HEK293 (cell line): ENCODE results near the gene COPB1.

Experiments
- BCL11B ChIP-seq: fragments of 450-650 bp; formaldehyde crosslinking; IDR thresholded peaks from 2 replicates; pipeline ENCODE4 v1.5.1; 2016; ENCODE audit warnings: low read depth, missing biosample characterization, missing genetic modification characterization
- WT1 ChIP-seq: fragments of 450-650 bp; formaldehyde crosslinking; IDR thresholded peaks from 2 replicates; pipeline ENCODE4 v1.5.1; 2016; ENCODE audit warnings: missing biosample characterization, missing genetic modification characterization
- ZBTB20 ChIP-seq: fragments of 450-650 bp; formaldehyde crosslinking; IDR thresholded peaks from 2 replicates; pipeline ENCODE4 v1.5.1; 2016; ENCODE audit warnings: missing biosample characterization, missing genetic modification characterization
- ZNF114 ChIP-seq: fragments of 450-650 bp; formaldehyde crosslinking; IDR thresholded peaks from 2 replicates; pipeline ENCODE4 v1.5.0; 2017; ENCODE audit warnings: missing biosample characterization, missing genetic modification characterization
- ZNF266 ChIP-seq: fragments of 450-650 bp; formaldehyde crosslinking; IDR thresholded peaks from 2 replicates; pipeline ENCODE4 v1.5.1; 2016; ENCODE audit warnings: missing biosample characterization, missing genetic modification characterization, low read depth
- ZNF433 ChIP-seq: fragments of 450-650 bp; formaldehyde crosslinking; IDR thresholded peaks from 2 replicates; pipeline ENCODE4 v1.5.1; 2016; ENCODE audit warnings: missing biosample characterization, missing genetic modification characterization, low read depth
- TF ChIP-seq, protein P1 (sequence below): fragments of 450-650 bp; formaldehyde crosslinking; IDR thresholded peaks from 2 replicates; pipeline ENCODE4 v1.5.1; 2016; ENCODE audit warnings: missing biosample characterization, missing genetic modification characterization
- TF ChIP-seq, protein P2 (sequence below): fragments of 450-650 bp; formaldehyde crosslinking; IDR thresholded peaks from 2 replicates; pipeline ENCODE4 v1.5.1; 2016; ENCODE audit warnings: missing biosample characterization, missing genetic modification characterization, borderline replicate concordance

DNA sequence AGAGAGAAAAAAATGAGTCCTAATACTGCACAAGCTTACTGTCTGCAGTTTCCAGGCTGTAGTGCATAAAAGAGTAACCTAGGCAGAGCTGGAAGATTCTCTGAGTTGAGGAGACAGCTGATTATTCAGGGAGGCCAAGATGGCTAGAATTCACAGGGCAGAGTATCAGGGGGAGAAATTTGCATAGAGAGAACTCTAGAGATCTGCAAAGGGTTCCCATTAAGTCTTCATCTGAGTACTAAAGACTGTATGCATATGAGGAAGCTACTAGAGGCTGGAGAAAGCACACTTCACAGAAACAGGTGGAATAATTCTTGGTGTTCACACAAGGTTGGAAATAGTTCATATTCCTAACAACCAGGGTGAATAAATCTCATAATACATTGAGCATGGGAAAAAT, 74.0 kb downstream of the COPB1 start:
- TF ChIP-seq, protein P1, sequence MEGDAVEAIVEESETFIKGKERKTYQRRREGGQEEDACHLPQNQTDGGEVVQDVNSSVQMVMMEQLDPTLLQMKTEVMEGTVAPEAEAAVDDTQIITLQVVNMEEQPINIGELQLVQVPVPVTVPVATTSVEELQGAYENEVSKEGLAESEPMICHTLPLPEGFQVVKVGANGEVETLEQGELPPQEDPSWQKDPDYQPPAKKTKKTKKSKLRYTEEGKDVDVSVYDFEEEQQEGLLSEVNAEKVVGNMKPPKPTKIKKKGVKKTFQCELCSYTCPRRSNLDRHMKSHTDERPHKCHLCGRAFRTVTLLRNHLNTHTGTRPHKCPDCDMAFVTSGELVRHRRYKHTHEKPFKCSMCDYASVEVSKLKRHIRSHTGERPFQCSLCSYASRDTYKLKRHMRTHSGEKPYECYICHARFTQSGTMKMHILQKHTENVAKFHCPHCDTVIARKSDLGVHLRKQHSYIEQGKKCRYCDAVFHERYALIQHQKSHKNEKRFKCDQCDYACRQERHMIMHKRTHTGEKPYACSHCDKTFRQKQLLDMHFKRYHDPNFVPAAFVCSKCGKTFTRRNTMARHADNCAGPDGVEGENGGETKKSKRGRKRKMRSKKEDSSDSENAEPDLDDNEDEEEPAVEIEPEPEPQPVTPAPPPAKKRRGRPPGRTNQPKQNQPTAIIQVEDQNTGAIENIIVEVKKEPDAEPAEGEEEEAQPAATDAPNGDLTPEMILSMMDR (tag by site-specific recombination) = no peak
- TF ChIP-seq ZBTB20 (tag by site-specific recombination) (no peak), BCL11B (tag by site-specific recombination) (no peak), ZNF266 (tag by site-specific recombination) (no peak), WT1 (tag by site-specific recombination) (no peak), ZNF114 (tag by site-specific recombination) (no peak), ZNF433 (tag by site-specific recombination) (no peak)
- TF ChIP-seq, protein P2, sequence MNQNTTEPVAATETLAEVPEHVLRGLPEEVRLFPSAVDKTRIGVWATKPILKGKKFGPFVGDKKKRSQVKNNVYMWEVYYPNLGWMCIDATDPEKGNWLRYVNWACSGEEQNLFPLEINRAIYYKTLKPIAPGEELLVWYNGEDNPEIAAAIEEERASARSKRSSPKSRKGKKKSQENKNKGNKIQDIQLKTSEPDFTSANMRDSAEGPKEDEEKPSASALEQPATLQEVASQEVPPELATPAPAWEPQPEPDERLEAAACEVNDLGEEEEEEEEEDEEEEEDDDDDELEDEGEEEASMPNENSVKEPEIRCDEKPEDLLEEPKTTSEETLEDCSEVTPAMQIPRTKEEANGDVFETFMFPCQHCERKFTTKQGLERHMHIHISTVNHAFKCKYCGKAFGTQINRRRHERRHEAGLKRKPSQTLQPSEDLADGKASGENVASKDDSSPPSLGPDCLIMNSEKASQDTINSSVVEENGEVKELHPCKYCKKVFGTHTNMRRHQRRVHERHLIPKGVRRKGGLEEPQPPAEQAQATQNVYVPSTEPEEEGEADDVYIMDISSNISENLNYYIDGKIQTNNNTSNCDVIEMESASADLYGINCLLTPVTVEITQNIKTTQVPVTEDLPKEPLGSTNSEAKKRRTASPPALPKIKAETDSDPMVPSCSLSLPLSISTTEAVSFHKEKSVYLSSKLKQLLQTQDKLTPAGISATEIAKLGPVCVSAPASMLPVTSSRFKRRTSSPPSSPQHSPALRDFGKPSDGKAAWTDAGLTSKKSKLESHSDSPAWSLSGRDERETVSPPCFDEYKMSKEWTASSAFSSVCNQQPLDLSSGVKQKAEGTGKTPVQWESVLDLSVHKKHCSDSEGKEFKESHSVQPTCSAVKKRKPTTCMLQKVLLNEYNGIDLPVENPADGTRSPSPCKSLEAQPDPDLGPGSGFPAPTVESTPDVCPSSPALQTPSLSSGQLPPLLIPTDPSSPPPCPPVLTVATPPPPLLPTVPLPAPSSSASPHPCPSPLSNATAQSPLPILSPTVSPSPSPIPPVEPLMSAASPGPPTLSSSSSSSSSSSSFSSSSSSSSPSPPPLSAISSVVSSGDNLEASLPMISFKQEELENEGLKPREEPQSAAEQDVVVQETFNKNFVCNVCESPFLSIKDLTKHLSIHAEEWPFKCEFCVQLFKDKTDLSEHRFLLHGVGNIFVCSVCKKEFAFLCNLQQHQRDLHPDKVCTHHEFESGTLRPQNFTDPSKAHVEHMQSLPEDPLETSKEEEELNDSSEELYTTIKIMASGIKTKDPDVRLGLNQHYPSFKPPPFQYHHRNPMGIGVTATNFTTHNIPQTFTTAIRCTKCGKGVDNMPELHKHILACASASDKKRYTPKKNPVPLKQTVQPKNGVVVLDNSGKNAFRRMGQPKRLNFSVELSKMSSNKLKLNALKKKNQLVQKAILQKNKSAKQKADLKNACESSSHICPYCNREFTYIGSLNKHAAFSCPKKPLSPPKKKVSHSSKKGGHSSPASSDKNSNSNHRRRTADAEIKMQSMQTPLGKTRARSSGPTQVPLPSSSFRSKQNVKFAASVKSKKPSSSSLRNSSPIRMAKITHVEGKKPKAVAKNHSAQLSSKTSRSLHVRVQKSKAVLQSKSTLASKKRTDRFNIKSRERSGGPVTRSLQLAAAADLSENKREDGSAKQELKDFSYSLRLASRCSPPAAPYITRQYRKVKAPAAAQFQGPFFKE (tag by site-specific recombination) = no peak
